Keratinocyte (primary cell): ENCODE data around the gene AGBL2. TPM values are rescaled to one million over a fixed set of nuclear protein-coding genes. Genes with fewer than 3 reads are reported as not detected.
"Not testable (repeated sequence)": the region's sequence is repeated elsewhere in the genome, so short reads cannot be mapped to it uniquely, and the experiment has no call there.

Experiments
- DNase-seq: peaks from one replicate; pipeline ENCODE4 v3.0.0-alpha.2; 2011; ENCODE audit warnings: low read depth, missing footprints, low spot score
- FAIRE-seq: peaks from 2 replicates; lab custom pipeline; 2011; peaks lifted over from hg19 to GRCh38; lab: Jason Lieb, UNC
- H2AFZ ChIP-seq: 2 replicates; pipeline ENCODE4 v1.6.0; 2012; ENCODE audit warnings: low read length, control low read depth, inconsistent platforms; ENCODE audit not compliant: control insufficient read depth
- H3K27ac ChIP-seq: 2 replicates; pipeline ENCODE4 v1.5.1; 2011; ENCODE audit warnings: low read length; ENCODE audit not compliant: control insufficient read depth, insufficient read depth
- H3K27me3 ChIP-seq: 3 replicates; pipeline ENCODE4 v1.6.0; 2011; ENCODE audit warnings: low read length; ENCODE audit not compliant: control insufficient read depth, insufficient read depth; ENCODE audit errors: extremely low read depth
- H3K36me3 ChIP-seq, 2 experiments: 2 replicates in 1 of 2; 3 replicates in 1 of 2; pipeline ENCODE4 v1.5.1; 2011; ENCODE audit warnings: low read length in 2 of 2, mild to moderate bottlenecking in 1 of 2; ENCODE audit not compliant: control insufficient read depth in 2 of 2, insufficient read depth in 2 of 2; ENCODE audit errors: extremely low read depth in 1 of 2
- H3K4me1 ChIP-seq: 3 replicates; pipeline ENCODE4 v1.5.1; 2011; ENCODE audit warnings: low read length; ENCODE audit not compliant: control insufficient read depth, insufficient read depth; ENCODE audit errors: extremely low read depth
- H3K4me2 ChIP-seq: 3 replicates; pipeline ENCODE4 v1.6.0; 2011; ENCODE audit warnings: low read depth, low read length; ENCODE audit not compliant: control insufficient read depth, insufficient read depth; ENCODE audit errors: extremely low read depth
- H3K4me3 ChIP-seq, 3 experiments: fragments of 200-600 bp in 1 of 3; sonication (generic) in 1 of 3; 2 replicates in 2 of 3; 3 replicates in 1 of 3; pipeline ENCODE4 v1.5.1; 2011 to 2016; ENCODE audit warnings: low read length in 3 of 3, mild to moderate bottlenecking in 3 of 3, control low read depth in 2 of 3, inconsistent platforms in 1 of 3, low read depth in 1 of 3, mixed read lengths in 1 of 3, mixed run types in 1 of 3, moderate library complexity in 1 of 3; ENCODE audit not compliant: control insufficient read depth in 2 of 3, insufficient read depth in 2 of 3; ENCODE audit errors: extremely low read depth in 1 of 3
- H3K79me2 ChIP-seq: 2 replicates; pipeline ENCODE4 v1.6.0; 2012; ENCODE audit warnings: low read length; ENCODE audit not compliant: control insufficient read depth, insufficient read depth
- H3K9ac ChIP-seq: 3 replicates; pipeline ENCODE4 v1.6.0; 2011; ENCODE audit warnings: low read length; ENCODE audit not compliant: control insufficient read depth, insufficient read depth; ENCODE audit errors: extremely low read depth
- H3K9me1 ChIP-seq: 3 replicates; pipeline ENCODE4 v1.6.0; 2011; ENCODE audit warnings: low read length; ENCODE audit not compliant: control insufficient read depth, insufficient read depth; ENCODE audit errors: extremely low read depth
- H3K9me3 ChIP-seq: 2 replicates; pipeline ENCODE4 v1.5.1; 2012; ENCODE audit warnings: low read depth, low read length; ENCODE audit not compliant: control insufficient read depth
- H4K20me1 ChIP-seq: 3 replicates; pipeline ENCODE4 v1.6.0; 2011; ENCODE audit warnings: low read length; ENCODE audit not compliant: control insufficient read depth, insufficient read depth; ENCODE audit errors: extremely low read depth
- EZH2 ChIP-seq: IDR thresholded peaks from one replicate; pipeline ENCODE4 v1.6.1; 2012; ENCODE audit warnings: inconsistent platforms, mild to moderate bottlenecking, low read length, moderate library complexity
- dilution Hi-C: fragments of 300-500 bp; cut with MboI; formaldehyde crosslinking; loops from one replicate; pipeline ENCODE4 v1.7.0; 2020; ENCODE audit warnings: low sequenced_read_pairs; ENCODE audit not compliant: extremely low pct_ligation_motif_present
- polyA plus RNA-seq, 5 experiments: library from polyadenylated mRNA; depleted of rRNA in 3 of 5; stranded (reverse) in 3 of 5; stranded (forward) in 1 of 5; unstranded in 1 of 5; fragments of >200 nt; gene quantifications; 1 replicate in 1 of 5; 2 replicates in 3 of 5; 3 replicates in 1 of 5; pipeline versions ENCODE4 v1.2.1 to v1.2.3, GENCODE V29; 2011 to 2012; ENCODE audit warnings: missing spikeins in 2 of 5, low read depth in 1 of 5, low replicate concordance in 1 of 5
- TF ChIP-seq, protein P1 (sequence below), 3 experiments: IDR thresholded peaks in 1 of 3; conservative IDR thresholded peaks in 1 of 3; optimal IDR thresholded peaks in 1 of 3; 2 replicates in 2 of 3; 3 replicates in 1 of 3; pipeline versions ENCODE3 to v1.5.1; 2011; ENCODE audit warnings: low read length in 3 of 3, mild to moderate bottlenecking in 3 of 3, moderate library complexity in 2 of 3, control low read depth in 1 of 3, inconsistent platforms in 1 of 3; ENCODE audit not compliant: insufficient read depth in 2 of 3; ENCODE audit errors: extremely low read depth in 1 of 3

The AGBL2 gene
- polyA plus RNA-seq, 1 donor (not counting 4 experiments of a cell fraction or from before 2014, with no cell fraction given), result 1.3 TPM

- Histone ChIP-seq H3K9ac (no peak overlapping the region), H3K4me3 (no peak overlapping the region), H3K4me2 (no peak overlapping the region), H3K27ac (no peak overlapping the region), H2AFZ (no peak overlapping the region), H3K9me1 (no peaks in the 10 kb centered on the region), H3K4me1 (no peaks in the 10 kb centered on the region), H3K27me3 (no peaks in the 10 kb centered on the region), H3K36me3 (no peaks in the 10 kb centered on the region), H3K79me2 (no peaks in the 10 kb centered on the region), H4K20me1 (no peaks in the 10 kb centered on the region), H3K9me3 (no peaks in the 10 kb centered on the region)
- dilution Hi-C loops, result no loop called here
- no peak for TF ChIP-seq EZH2
- TF ChIP-seq, protein P1, sequence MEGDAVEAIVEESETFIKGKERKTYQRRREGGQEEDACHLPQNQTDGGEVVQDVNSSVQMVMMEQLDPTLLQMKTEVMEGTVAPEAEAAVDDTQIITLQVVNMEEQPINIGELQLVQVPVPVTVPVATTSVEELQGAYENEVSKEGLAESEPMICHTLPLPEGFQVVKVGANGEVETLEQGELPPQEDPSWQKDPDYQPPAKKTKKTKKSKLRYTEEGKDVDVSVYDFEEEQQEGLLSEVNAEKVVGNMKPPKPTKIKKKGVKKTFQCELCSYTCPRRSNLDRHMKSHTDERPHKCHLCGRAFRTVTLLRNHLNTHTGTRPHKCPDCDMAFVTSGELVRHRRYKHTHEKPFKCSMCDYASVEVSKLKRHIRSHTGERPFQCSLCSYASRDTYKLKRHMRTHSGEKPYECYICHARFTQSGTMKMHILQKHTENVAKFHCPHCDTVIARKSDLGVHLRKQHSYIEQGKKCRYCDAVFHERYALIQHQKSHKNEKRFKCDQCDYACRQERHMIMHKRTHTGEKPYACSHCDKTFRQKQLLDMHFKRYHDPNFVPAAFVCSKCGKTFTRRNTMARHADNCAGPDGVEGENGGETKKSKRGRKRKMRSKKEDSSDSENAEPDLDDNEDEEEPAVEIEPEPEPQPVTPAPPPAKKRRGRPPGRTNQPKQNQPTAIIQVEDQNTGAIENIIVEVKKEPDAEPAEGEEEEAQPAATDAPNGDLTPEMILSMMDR (optimal IDR thresholded peaks at IDR 0.05 in 1 of 3, IDR thresholded peaks at IDR 0.05 in 1 of 3, conservative IDR thresholded peaks at IDR 0.05 in 1 of 3; ENCODE audit: extremely low read depth in 1 of 3, insufficient read depth in 2 of 3, low read length in 3 of 3), result no peak
- no peak for FAIRE-seq
- no peak for DNase-seq
These were observed 27.1 kb downstream of the AGBL2 start for GRCh38 chr11:47688111-47688510.

- DNase-seq, H3K36me3 ChIP-seq, H2AFZ ChIP-seq, H3K27me3 ChIP-seq, dilution Hi-C loops, H3K9ac ChIP-seq, FAIRE-seq, H3K79me2 ChIP-seq, H3K4me3 ChIP-seq, H3K9me3 ChIP-seq, H3K9me1 ChIP-seq, H3K4me2 ChIP-seq, H3K27ac ChIP-seq, H4K20me1 ChIP-seq, H3K4me1 ChIP-seq: not testable (repeated sequence)
These were observed 28.5 kb downstream of the AGBL2 start for GRCh38 chr11:47686704-47687103.

- no peaks in the 10 kb centered on the region for H4K20me1 ChIP-seq
- no peak overlapping the region for H3K27ac ChIP-seq
- no peaks in the 10 kb centered on the region for H3K9me1 ChIP-seq
- H3K4me3 ChIP-seq, result no peak overlapping the region
- no peak overlapping the region for H2AFZ ChIP-seq
- no peak for TF ChIP-seq EZH2
- TF ChIP-seq, protein P1 (optimal IDR thresholded peaks at IDR 0.05 in 1 of 3, IDR thresholded peaks at IDR 0.05 in 1 of 3, conservative IDR thresholded peaks at IDR 0.05 in 1 of 3; ENCODE audit: extremely low read depth in 1 of 3, insufficient read depth in 2 of 3, low read length in 3 of 3), result no peak
- no peak for DNase-seq
- no peaks in the 10 kb centered on the region for H3K79me2 ChIP-seq
- dilution Hi-C loops, result no loop called here
- no peaks in the 10 kb centered on the region for H3K4me1 ChIP-seq
- no peaks in the 10 kb centered on the region for H3K36me3 ChIP-seq
- H3K27me3 ChIP-seq, result no peaks in the 10 kb centered on the region
- H3K9ac ChIP-seq, result no peak overlapping the region
- no peak for FAIRE-seq
- no peak overlapping the region for H3K4me2 ChIP-seq
- H3K9me3 ChIP-seq, result no peaks in the 10 kb centered on the region
These were observed 29.0 kb downstream of the AGBL2 start for GRCh38 chr11:47686151-47686550.
